WTC11 (cell line): Measurements from ENCODE around the gene MSI2. TPM values are rescaled to one million over a fixed set of nuclear protein-coding genes. Genes with fewer than 3 reads are reported as not detected.

ENCODE experiments used
- ATAC-seq: fragments of 200-7000 bp; cut with Tn5 transposase; 2 replicates; pipeline ENCODE4 v1.10.0; 2021; ENCODE audit warnings: mild to moderate bottlenecking, moderate library complexity
- CTCF ChIA-PET: fragments of 300-600 bp; sonication (Branson Sonifier 250); formaldehyde crosslinking; loops from one replicate; lab custom pipeline; 2021; ENCODE audit warnings: antibody characterized with exemption; lab: Charles Lee
- POLR2A ChIA-PET: fragments of 350-600 bp; sonication (Branson Sonifier 250); formaldehyde crosslinking; loops from one replicate; lab custom pipeline; 2021; ENCODE audit warnings: antibody characterized with exemption; lab: Charles Lee
- DNase-seq: peaks from one replicate; pipeline ENCODE4 v3.0.0; 2021; ENCODE audit warnings: low spot score
- H3K27ac Mint-ChIP-seq: 2 replicates; pipeline ENCODE4 v1.8.0; 2021; ENCODE audit warnings: mixed read lengths
- H3K27me3 Mint-ChIP-seq: 2 replicates; pipeline ENCODE4 v1.8.0; 2021; ENCODE audit warnings: low read depth, mild to moderate bottlenecking, moderate library complexity, mixed read lengths
- H3K36me3 Mint-ChIP-seq: 2 replicates; pipeline ENCODE4 v1.8.0; 2021; ENCODE audit warnings: mixed read lengths
- H3K4me1 Mint-ChIP-seq: 2 replicates; pipeline ENCODE4 v1.8.0; 2022; ENCODE audit warnings: mixed read lengths
- H3K4me3 Mint-ChIP-seq: 2 replicates; pipeline ENCODE4 v1.8.0; 2021; ENCODE audit warnings: mild to moderate bottlenecking, moderate library complexity, mixed read lengths
- H3K9me3 Mint-ChIP-seq: 2 replicates; pipeline ENCODE4 v1.8.0; 2021; ENCODE audit warnings: mixed read lengths
- AFF4 ChIP-seq: sonication (generic); formaldehyde crosslinking; IDR thresholded peaks from 2 replicates; pipeline ENCODE4 v1.8.1; 2023; ENCODE audit warnings: mild to moderate bottlenecking, missing genetic modification reagents, borderline replicate concordance
- CTCF ChIP-seq: fragments of 200-600 bp; IDR thresholded peaks from 2 replicates; pipeline ENCODE4 v1.8.0; 2022; ENCODE audit warnings: antibody characterized with exemption
- E2F1 ChIP-seq: sonication (generic); formaldehyde crosslinking; IDR thresholded peaks from 2 replicates; pipeline ENCODE4 v1.8.0; 2022; ENCODE audit warnings: mild to moderate bottlenecking, missing genetic modification reagents
- JAZF1 ChIP-seq: fragments of 250-450 bp; sonication (Bioruptor Pico); IDR thresholded peaks from 2 replicates; pipeline ENCODE4 v1.9.0; 2021; ENCODE audit warnings: moderate library complexity, mild to moderate bottlenecking, inconsistent platforms
- MLX ChIP-seq: sonication (generic); formaldehyde crosslinking; IDR thresholded peaks from 2 replicates; pipeline ENCODE4 v1.8.1; 2023; ENCODE audit warnings: mild to moderate bottlenecking, missing genetic modification reagents, moderate library complexity
- MXD4 ChIP-seq: fragments of 250-450 bp; sonication (Bioruptor Pico); IDR thresholded peaks from 2 replicates; pipeline ENCODE4 v1.8.0; 2021; ENCODE audit warnings: mild to moderate bottlenecking, moderate library complexity, borderline replicate concordance
- NFATC4 ChIP-seq: fragments of 250-450 bp; sonication (Bioruptor Pico); IDR thresholded peaks from 2 replicates; pipeline ENCODE4 v1.9.0; 2021; ENCODE audit warnings: mild to moderate bottlenecking
- RELA ChIP-seq: sonication (generic); formaldehyde crosslinking; IDR thresholded peaks from 2 replicates; pipeline ENCODE4 v1.8.1; 2022; ENCODE audit warnings: missing genetic modification reagents, mild to moderate bottlenecking, borderline replicate concordance
- SMAD3 ChIP-seq: sonication (generic); formaldehyde crosslinking; IDR thresholded peaks from 2 replicates; pipeline ENCODE4 v1.8.0; 2022; ENCODE audit warnings: missing genetic modification reagents, mild to moderate bottlenecking, borderline replicate concordance
- TCF7 ChIP-seq: sonication (generic); formaldehyde crosslinking; IDR thresholded peaks from 2 replicates; pipeline ENCODE4 v1.8.0; 2022; ENCODE audit warnings: mild to moderate bottlenecking, low read depth, missing genetic modification reagents, moderate library complexity
- ZNF263 ChIP-seq: sonication (generic); formaldehyde crosslinking; IDR thresholded peaks from 2 replicates; pipeline ENCODE4 v1.8.1; 2022; ENCODE audit warnings: low read depth, mild to moderate bottlenecking, moderate library complexity, missing genetic modification reagents
- ZNF317 ChIP-seq: sonication (generic); formaldehyde crosslinking; IDR thresholded peaks from 2 replicates; pipeline ENCODE4 v1.8.1; 2023; ENCODE audit warnings: low read depth, mild to moderate bottlenecking, moderate library complexity, missing genetic modification reagents, borderline replicate concordance
- ZNF416 ChIP-seq: fragments of 250-450 bp; sonication (Bioruptor Pico); IDR thresholded peaks from 2 replicates; pipeline ENCODE4 v1.9.0; 2021; ENCODE audit warnings: mild to moderate bottlenecking, inconsistent platforms
- total RNA-seq: library from RNA; stranded (reverse); gene quantifications from 3 replicates; pipeline ENCODE4 v1.2.3, GENCODE V29; 2021

The MSI2 gene
- total RNA-seq, 1 experiment from 2014 or later, result 82.1 TPM

GRCh38 chr17:57475796-57476195 lies 219.5 kb downstream of the MSI2 start:
- POLR2A ChIA-PET, result no interaction called here
- TF ChIP-seq ZNF416 (CRISPR knock-in tag) (no peak), JAZF1 (CRISPR knock-in tag) (no peak), NFATC4 (CRISPR knock-in tag) (no peak), TCF7 (no peak), SMAD3 (no peak)
- TF ChIP-seq, all 79 proteins: peak for 0
- Mint-ChIP-seq H3K9me3 (no peaks in the 10 kb centered on the region), H3K4me3 (no peak overlapping the region), H3K27ac (no peak overlapping the region; the same call in 1 of the 2 replicates), H3K36me3 (no peaks in the 10 kb centered on the region), H3K27me3 (no peaks in the 10 kb centered on the region), H3K4me1 (peaks cover 73% of the 10 kb centered on the region)
- ATAC-seq, result no peak
- no peak for DNase-seq
- CTCF ChIA-PET, result interaction anchor here (0.5 to 1.8 kb wide), 3 partner anchors 111 to 233 kb away, joined by 3 to 9 read pairs (median 3); no protein-coding TSS in a partner anchor

- DNase-seq (no peak), ATAC-seq (no peak)
- peaks cover 54% of the 10 kb centered on the region for H3K4me1 Mint-ChIP-seq
- H3K36me3 Mint-ChIP-seq, result no peaks in the 10 kb centered on the region
- no peaks in the 10 kb centered on the region for H3K9me3 Mint-ChIP-seq
- H3K27ac Mint-ChIP-seq, result no peak overlapping the region
- H3K4me3 Mint-ChIP-seq, result no peak overlapping the region
- ChIA-PET CTCF (interaction anchor here (0.7 to 1.8 kb wide), 5 partner anchors 11 to 235 kb away, joined by 3 to 9 read pairs (median 3); no protein-coding TSS in a partner anchor), POLR2A (interaction anchor here (0.7 kb wide), 1 partner anchor 67 kb away, joined by 3 read pairs; no protein-coding TSS in a partner anchor)
- no peak for TF ChIP-seq AFF4 (CRISPR knock-in tag)
- no peak for TF ChIP-seq MLX (CRISPR knock-in tag)
- TF ChIP-seq RELA (CRISPR knock-in tag), result no peak
- TF ChIP-seq MXD4 (CRISPR knock-in tag), result no peak
- no peak for TF ChIP-seq CTCF
- TF ChIP-seq ZNF317 (CRISPR knock-in tag), result no peak
- no peak for TF ChIP-seq ZNF263 (CRISPR knock-in tag)
- no peak for TF ChIP-seq E2F1
- no peaks in the 10 kb centered on the region for H3K27me3 Mint-ChIP-seq
Observed at GRCh38 chr17:57477522-57478362, 221.4 kb downstream of the MSI2 start.
